Kidney tubule cell (primary cell): ENCODE measurements around the gene ACVRL1.
"Not testable (repeated sequence)": the region's sequence is repeated elsewhere in the genome, so short reads cannot be mapped to it uniquely, and the experiment has no call there.

Experiments
- DNase-seq: peaks from one replicate; pipeline ENCODE4 v3.0.0-alpha.2; 2018; ENCODE audit warnings: low spot score

Gene ACVRL1

GRCh38 chr12:51874000-51874399 is 33.3 kb upstream of the ACVRL1 start:
- DNase-seq: no peak

GRCh38 chr12:51874486-51874885 is 32.8 kb upstream of the ACVRL1 start:
- DNase-seq: no peak

- no peak for DNase-seq
These were observed 28.2 kb upstream of the ACVRL1 start for GRCh38 chr12:51879102-51879501.

- no peak for DNase-seq
These were observed 24.0 kb upstream of the ACVRL1 start for GRCh38 chr12:51883295-51883694.

- DNase-seq: no peak
These were observed 23.2 kb upstream of the ACVRL1 start for GRCh38 chr12:51883998-51884675.

GRCh38 chr12:51884676-51885229 is 22.6 kb upstream of the ACVRL1 start:
- DNase-seq: peak; percentile 79

GRCh38 chr12:51885294-51886020 is 21.8 kb upstream of the ACVRL1 start:
- not testable (repeated sequence) for DNase-seq

GRCh38 chr12:51886021-51886710 is 21.1 kb upstream of the ACVRL1 start:
- peak; percentile 85 for DNase-seq

GRCh38 chr12:51887476-51888315 is 19.6 kb upstream of the ACVRL1 start, which contains the start of gene ANKRD33:
TSS of gene ANKRD33 (plus strand) at chr12:51888103. CDS start at chr12:51888187, 84 bp downstream.
- no peak for DNase-seq

- no peak for DNase-seq
These were observed 18.7 kb upstream of the ACVRL1 start for GRCh38 chr12:51888316-51889215.

- no peak for DNase-seq
These were observed 17.8 kb upstream of the ACVRL1 start for GRCh38 chr12:51889216-51890132.

GRCh38 chr12:51890133-51890464 is 17.2 kb upstream of the ACVRL1 start:
- no peak for DNase-seq

- DNase-seq: no peak
These were observed 16.7 kb upstream of the ACVRL1 start for GRCh38 chr12:51890511-51891171.

GRCh38 chr12:51891843-51892242 is 15.5 kb upstream of the ACVRL1 start:
- no peak for DNase-seq

- DNase-seq: no peak
These were observed 13.5 kb upstream of the ACVRL1 start for GRCh38 chr12:51893786-51894185.

- DNase-seq: no peak
These were observed 11.7 kb upstream of the ACVRL1 start for GRCh38 chr12:51895378-51896135.

- no peak for DNase-seq
These were observed 11.1 kb upstream of the ACVRL1 start for GRCh38 chr12:51896236-51896635.

GRCh38 chr12:51897181-51897580 is 10.1 kb upstream of the ACVRL1 start:
- no peak for DNase-seq
